Activated T-helper 1 cell treated with Interleukin-2 at 50 U/mL for 16 hours (primary cell): ENCODE data around the gene CNFN.

Experiments used
- DNase-seq: peaks from one replicate; pipeline ENCODE4 v3.0.0-alpha.2; 2020; ENCODE audit warnings: low read depth

CNFN gene

DNA sequence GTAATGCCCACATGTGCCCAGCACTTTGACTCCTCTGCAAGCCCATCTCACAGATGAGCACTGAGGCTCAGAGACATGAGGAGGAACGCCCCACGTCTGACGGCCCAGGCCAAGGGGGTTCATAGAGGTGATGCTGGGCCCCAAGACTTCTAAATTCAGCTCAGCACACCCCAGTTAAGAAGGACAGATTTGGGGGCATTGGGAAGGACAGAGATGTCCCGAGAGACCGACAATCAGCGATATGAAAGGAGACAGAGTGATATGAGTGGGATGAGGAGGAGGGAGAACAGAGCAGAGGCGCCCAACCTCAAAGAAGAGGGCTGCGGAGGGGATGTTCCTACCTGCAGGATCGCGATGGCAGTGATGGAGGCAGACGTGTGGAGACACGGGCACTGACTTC lies at the start of gene CNFN:
CNFN (minus strand) TSS at position 399 of the 400 bp plus-strand sequence. CDS start 1,260 bp downstream, outside the sequence.
- no peak for DNase-seq

GRCh38 chr19:42436006-42436405 lies 45.9 kb upstream of the CNFN start:
- no peak for DNase-seq

- DNase-seq, result no peak
Measured at GRCh38 chr19:42435316-42435715, 45.2 kb upstream of the CNFN start.

- peak; percentile 43 for DNase-seq
Measured at GRCh38 chr19:42433503-42434260, 43.6 kb upstream of the CNFN start.

DNA sequence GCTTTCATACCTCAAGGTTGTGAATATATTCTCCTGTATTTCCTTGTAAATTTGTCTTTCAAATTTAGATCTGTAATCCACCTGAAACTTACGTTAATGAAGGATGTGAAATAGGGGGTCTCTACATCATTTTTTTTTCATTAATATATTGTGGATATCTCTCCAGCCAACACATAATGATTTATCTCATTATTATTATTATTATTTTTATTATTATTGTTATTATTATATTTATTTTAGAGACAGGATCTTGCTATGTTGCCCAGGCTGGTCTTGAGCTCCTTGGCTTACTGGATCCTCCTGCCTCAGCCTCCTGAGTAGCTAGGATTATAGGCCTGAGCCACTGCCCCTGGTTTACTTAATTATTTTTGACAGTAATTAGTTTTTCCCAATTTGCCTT lies 41.4 kb upstream of the CNFN start:
- DNase-seq, result no peak

- DNase-seq, result no peak
Measured at GRCh38 chr19:42428676-42429075, 38.6 kb upstream of the CNFN start.

- DNase-seq, result no peak
Measured at GRCh38 chr19:42427313-42427712, 37.2 kb upstream of the CNFN start, which contains the start of gene LIPE. LIPE (minus strand) TSS chr19:42427388; CDS start chr19:42427149, 239 bp downstream.

GRCh38 chr19:42426643-42427042 lies 36.5 kb upstream of the CNFN start:
- DNase-seq, result no peak

GRCh38 chr19:42424712-42425131 lies 34.6 kb upstream of the CNFN start:
- no peak for DNase-seq

DNA sequence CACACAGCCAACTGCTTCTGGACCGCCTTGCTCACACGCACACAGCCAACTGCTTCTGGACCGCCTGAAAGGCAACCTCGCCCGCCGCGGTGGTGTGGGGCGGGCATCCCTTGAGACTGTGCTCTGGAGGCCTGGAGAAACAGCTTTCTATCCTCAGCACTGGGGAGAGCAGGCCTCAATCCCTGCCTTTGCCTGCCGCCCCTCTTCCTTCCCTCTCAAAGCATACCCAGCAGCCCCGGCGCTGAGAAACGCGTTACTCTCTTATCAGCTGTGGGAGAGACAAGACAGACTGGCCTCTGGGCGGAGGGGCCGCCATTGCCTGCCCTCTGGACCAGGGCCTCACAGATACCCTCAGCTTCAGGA lies 34.2 kb upstream of the CNFN start:
- DNase-seq, result no peak

- DNase-seq, result peak; percentile 88
Measured at GRCh38 chr19:42423462-42424344, 33.6 kb upstream of the CNFN start.

DNA sequence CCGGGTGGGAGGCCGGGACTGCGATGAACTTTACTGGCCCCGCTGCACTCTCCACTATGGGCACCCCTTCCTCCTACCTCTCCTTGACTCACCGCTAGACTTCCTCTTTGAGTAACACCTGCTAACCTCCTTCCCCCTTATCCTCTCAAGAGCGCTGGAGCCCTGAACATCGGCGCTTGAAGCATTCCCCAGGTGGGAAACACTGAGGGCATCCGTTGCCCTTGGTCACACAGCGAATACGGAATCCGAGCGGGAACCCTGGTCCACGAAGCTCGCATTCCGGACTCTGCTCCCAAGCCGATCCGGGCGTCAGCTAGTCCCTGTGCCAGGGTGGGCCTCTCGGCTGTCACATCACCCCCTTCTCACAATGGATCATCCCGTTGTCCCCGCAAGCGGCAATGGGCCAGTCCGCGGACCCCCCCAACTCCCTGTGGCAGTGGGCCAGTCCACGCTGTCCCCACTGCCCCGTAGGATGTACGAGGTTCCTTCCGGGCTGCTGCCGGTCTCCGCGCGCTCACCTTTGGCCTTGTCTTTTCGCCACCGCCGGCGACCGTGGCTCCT lies 32.9 kb upstream of the CNFN start:
- DNase-seq, result peak; percentile 44

- no peak for DNase-seq
Measured at GRCh38 chr19:42422092-42422900, 32.2 kb upstream of the CNFN start.

DNA sequence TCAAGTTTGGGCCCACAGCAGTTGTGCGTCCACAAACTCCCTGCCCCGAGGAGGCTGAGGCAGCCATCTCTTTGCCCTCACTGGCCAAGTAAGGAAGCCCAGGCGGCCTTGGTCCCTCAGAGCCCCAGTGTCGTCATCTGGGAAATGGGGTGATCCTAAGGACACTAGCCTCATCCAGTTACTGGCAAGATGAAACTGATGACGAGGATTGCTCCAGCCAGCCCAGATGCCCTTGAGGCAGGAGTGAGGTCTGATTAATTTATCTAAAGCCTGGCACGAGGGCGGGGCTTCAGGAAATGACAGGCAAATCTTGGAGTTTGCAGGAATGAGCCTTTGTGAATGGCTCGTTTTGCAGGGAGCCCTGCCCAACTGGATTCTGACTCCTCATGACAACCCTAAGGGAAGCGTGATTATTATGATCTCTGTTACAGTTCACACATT lies 31.5 kb upstream of the CNFN start:
- DNase-seq, result no peak

- no peak for DNase-seq
Measured at GRCh38 chr19:42421101-42421500, 31.0 kb upstream of the CNFN start.

DNA sequence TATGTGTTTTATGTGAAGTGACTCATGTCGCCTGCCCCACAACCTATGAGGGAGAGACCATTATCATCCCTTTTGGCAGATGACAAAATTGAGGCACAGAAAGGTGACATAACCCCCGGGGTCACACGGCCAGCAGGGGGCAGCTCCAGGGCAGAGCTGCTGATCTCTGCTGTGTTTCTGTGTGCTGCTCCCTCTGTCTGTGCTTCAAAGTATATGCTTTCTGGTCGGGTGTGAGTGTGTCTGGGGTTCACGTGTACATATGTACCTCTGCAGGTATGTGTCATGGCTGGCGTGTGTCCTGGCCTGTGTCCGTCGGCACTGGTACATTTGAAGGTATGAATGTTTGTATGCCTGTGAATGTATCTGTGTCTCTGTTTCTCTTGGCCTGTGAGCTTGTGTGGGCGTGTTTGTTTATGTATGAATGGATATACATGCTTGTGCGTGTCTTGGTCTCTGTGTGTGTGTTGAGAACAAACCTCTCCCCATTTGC lies 30.0 kb upstream of the CNFN start:
- DNase-seq, result peak; percentile 58

DNA sequence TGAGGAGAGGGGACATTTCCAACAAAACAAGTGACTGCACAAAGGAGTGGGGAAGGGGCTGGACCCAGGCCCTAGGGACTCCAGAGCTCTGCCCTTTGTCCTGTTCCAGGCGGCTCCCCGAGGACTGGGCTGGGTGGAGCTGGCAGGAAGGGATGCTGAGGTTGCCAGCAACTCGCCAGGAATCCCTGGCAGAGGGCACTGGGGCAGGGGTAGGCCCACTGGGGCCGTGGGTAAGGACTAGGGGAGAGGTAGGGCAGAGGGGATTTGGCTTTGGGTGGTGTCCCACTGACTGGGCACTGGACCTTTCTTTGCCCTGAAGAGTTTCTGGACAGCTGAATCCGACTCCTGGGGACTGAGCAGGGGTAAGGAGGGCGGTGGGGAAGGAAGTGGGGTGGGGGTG lies 29.2 kb upstream of the CNFN start:
- DNase-seq, result no peak

GRCh38 chr19:42412661-42413076 lies 22.6 kb upstream of the CNFN start:
- DNase-seq, result no peak

GRCh38 chr19:42412227-42412626 lies 22.1 kb upstream of the CNFN start:
- DNase-seq, result no peak

- DNase-seq, result no peak
Measured at GRCh38 chr19:42411581-42412178, 21.6 kb upstream of the CNFN start.

DNA sequence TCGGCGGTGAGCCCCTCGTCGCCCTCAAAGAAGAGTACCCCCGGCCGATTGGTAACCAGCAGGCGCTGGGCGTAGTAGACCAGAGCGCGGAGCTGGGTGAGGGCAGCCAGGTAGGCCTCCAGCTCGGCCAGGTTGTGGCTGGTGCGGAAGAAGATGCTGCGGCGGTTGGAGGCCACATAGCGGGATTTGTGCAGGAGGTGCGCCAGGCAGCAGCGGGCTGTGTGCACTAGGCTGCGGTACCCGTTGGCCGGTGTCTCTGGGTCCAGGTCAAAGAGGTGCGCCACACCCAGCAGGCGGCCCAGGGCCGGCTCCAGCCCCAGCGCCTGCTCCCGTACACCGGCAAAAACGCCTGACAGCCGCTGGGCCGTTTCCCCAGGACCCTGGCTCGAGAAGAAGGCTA lies 20.3 kb upstream of the CNFN start:
- no peak for DNase-seq
